HFFc6 (cell line): Measurements from ENCODE around the gene SUFU. TPM values are rescaled to one million over a fixed set of nuclear protein-coding genes. Genes with fewer than 3 reads are reported as not detected.
A peak's percentile ranks its signal among the peaks of the same experiment; 100 is the strongest.
"Not testable (repeated sequence)": the region's sequence is repeated elsewhere in the genome, so short reads cannot be mapped to it uniquely, and the experiment has no call there.

Experiments used
- DNase-seq: peaks from one replicate; pipeline ENCODE4 v3.0.0-alpha.2; 2018
- H3K27ac Mint-ChIP-seq: 2 replicates; pipeline ENCODE4 v1.8.0; 2020; ENCODE audit warnings: mild to moderate bottlenecking, mixed read lengths
- H3K27me3 Mint-ChIP-seq: 2 replicates; pipeline ENCODE4 v1.8.0; 2021; ENCODE audit warnings: mild to moderate bottlenecking, moderate library complexity, mixed read lengths; ENCODE audit not compliant: insufficient read depth
- H3K36me3 Mint-ChIP-seq: 2 replicates; pipeline ENCODE4 v1.8.0; 2021; ENCODE audit warnings: low read depth, mixed read lengths
- H3K4me1 Mint-ChIP-seq: 2 replicates; pipeline ENCODE4 v1.8.0; 2020; ENCODE audit warnings: low read depth, mixed read lengths
- H3K4me3 Mint-ChIP-seq: 2 replicates; pipeline ENCODE4 v1.8.0; 2020; ENCODE audit warnings: mild to moderate bottlenecking, moderate library complexity, mixed read lengths
- H3K9me3 Mint-ChIP-seq: 2 replicates; pipeline ENCODE4 v1.8.0; 2020; ENCODE audit warnings: mild to moderate bottlenecking, mixed read lengths
- CTCF ChIP-seq: fragments of 200-600 bp; sonication (generic); IDR thresholded peaks from 2 replicates; pipeline ENCODE4 v1.5.0; 2021; ENCODE audit warnings: antibody characterized with exemption, mild to moderate bottlenecking
- total RNA-seq, 6 experiments: library from RNA; stranded (reverse); fragmentation: NEBNext Ultra II Directional; extraction: Animal tissue kit (Norgen Biotek cat#: 25700); gene quantifications; 2 replicates in 1 of 6; 3 replicates in 5 of 6; pipeline ENCODE4 v1.2.3, GENCODE V29; 2021

Gene SUFU
- total RNA-seq, 6 experiments from 2014 or later = 12.8 to 16.8 (median 15.2) TPM

- no peaks in the 10 kb centered on the region for H3K27me3 Mint-ChIP-seq
- H3K4me1 Mint-ChIP-seq = peaks cover 33% of the 10 kb centered on the region
- H3K36me3 Mint-ChIP-seq = peaks cover 7% of the 10 kb centered on the region; the same call in 1 of the 2 replicates
- H3K4me3 Mint-ChIP-seq = no peak overlapping the region
- no peak overlapping the region for H3K27ac Mint-ChIP-seq
- no peaks in the 10 kb centered on the region for H3K9me3 Mint-ChIP-seq
- no peak for TF ChIP-seq CTCF
- DNase-seq = no peak
Observed at GRCh38 chr10:102497545-102497944, 6.2 kb upstream of the SUFU start.

- Mint-ChIP-seq H3K4me3 (no peak overlapping the region), H3K27ac (peak overlapping the region; percentile 66), H3K9me3 (no peaks in the 10 kb centered on the region), H3K36me3 (peaks cover 7% of the 10 kb centered on the region; the same call in 1 of the 2 replicates), H3K27me3 (no peaks in the 10 kb centered on the region), H3K4me1 (peaks cover 22% of the 10 kb centered on the region)
- no peak for DNase-seq
- TF ChIP-seq CTCF = no peak
Observed at GRCh38 chr10:102499356-102499755, 4.4 kb upstream of the SUFU start.

- H3K9me3 Mint-ChIP-seq, H3K27me3 Mint-ChIP-seq, H3K27ac Mint-ChIP-seq, DNase-seq, H3K4me3 Mint-ChIP-seq: not testable (repeated sequence)
- H3K4me1 Mint-ChIP-seq = peaks cover 32% of the 10 kb centered on the region
- H3K36me3 Mint-ChIP-seq = peaks cover 10% of the 10 kb centered on the region; the same call in 1 of the 2 replicates
Observed at GRCh38 chr10:102500686-102501085, 3.1 kb upstream of the SUFU start.

GRCh38 chr10:102501201-102502028 lies 2.4 kb upstream of the SUFU start:
- Mint-ChIP-seq H3K4me3 (no peak overlapping the region), H3K27me3 (no peaks in the 10 kb centered on the region), H3K27ac (no peak overlapping the region), H3K9me3 (no peaks in the 10 kb centered on the region), H3K4me1 (peaks cover 35% of the 10 kb centered on the region), H3K36me3 (peaks cover 10% of the 10 kb centered on the region; the same call in 1 of the 2 replicates)
- no peak for TF ChIP-seq CTCF
- no peak for DNase-seq

GRCh38 chr10:102502029-102502336 lies 1.8 kb upstream of the SUFU start:
- peaks cover 38% of the 10 kb centered on the region for H3K4me1 Mint-ChIP-seq
- DNase-seq = peak; percentile 100
- H3K27me3 Mint-ChIP-seq = no peaks in the 10 kb centered on the region
- H3K27ac Mint-ChIP-seq = no peak overlapping the region
- no peak for TF ChIP-seq CTCF
- H3K36me3 Mint-ChIP-seq = peaks cover 10% of the 10 kb centered on the region; the same call in 1 of the 2 replicates
- H3K9me3 Mint-ChIP-seq = no peaks in the 10 kb centered on the region
- no peak overlapping the region for H3K4me3 Mint-ChIP-seq

- no peak for TF ChIP-seq CTCF
- H3K4me3 Mint-ChIP-seq = no peak within 1 kb of the TSS
- peaks cover 42% of the 10 kb centered on the region for H3K4me1 Mint-ChIP-seq
- H3K27me3 Mint-ChIP-seq = no peaks in the 10 kb centered on the region
- no peak within 1 kb of the TSS for H3K27ac Mint-ChIP-seq
- H3K9me3 Mint-ChIP-seq = no peaks in the 10 kb centered on the region
- peak; percentile 100 for DNase-seq
- peaks cover 10% of the 10 kb centered on the region; the same call in 1 of the 2 replicates for H3K36me3 Mint-ChIP-seq
Observed at GRCh38 chr10:102502337-102503151, 1.2 kb upstream of the SUFU start, which contains the start of gene ACTR1A. Gene ACTR1A (minus strand): TSS chr10:102502712. CDS start chr10:102502647, 65 bp downstream.
